K562 (cell line): ENCODE measurements around the gene PCDHGC4. TPM values are rescaled to one million over a fixed set of nuclear protein-coding genes. Genes with fewer than 3 reads are reported as not detected.

ENCODE experiments used
- ATAC-seq: fragments of 200-7000 bp; cut with Tn5 transposase; 3 replicates; pipeline ENCODE4 v1.9.1; 2020; ENCODE audit warnings: moderate library complexity
- BruUV-seq: library from RNA; stranded (reverse); fragments of 400-500 nt; replicated peaks from 2 replicates; lab custom pipeline; 2021; lab: Mats Ljungman, UMichigan
- CTCF ChIA-PET: fragments of 300-600 bp; formaldehyde crosslinking; extraction: SDS; loops from one replicate; lab custom pipeline; 2021; ENCODE audit warnings: low intra/inter-chr PET ratio; lab: Yijun Ruan, JAX
- POLR2A ChIA-PET: fragments of 300-600, 350-650 bp; sonication (Branson Sonifier 250); formaldehyde crosslinking; extraction: SDS; loops from one replicate; lab custom pipeline; 2021; ENCODE audit warnings: antibody characterized with exemption, inconsistent platforms; lab: Yijun Ruan, JAX
- DNase-seq, 4 experiments: peaks; one replicate each; pipeline versions ENCODE4 v3.0.0 to v3.0.0-alpha.2; 2011 to 2018; ENCODE audit warnings: low spot score in 3 of 4, mixed read lengths in 3 of 4; ENCODE audit errors: extremely low read depth in 1 of 4
- FAIRE-seq: peaks from 2 replicates; lab custom pipeline; 2011; peaks lifted over from hg19 to GRCh38; lab: Jason Lieb, UNC
- H2AFZ ChIP-seq: 2 replicates; pipeline ENCODE4 v1.6.0; 2011; ENCODE audit warnings: low read depth, low read length, control low read depth, inconsistent platforms
- H3K27ac ChIP-seq: fragments of 200-600 bp; 3 replicates; pipeline ENCODE4 v1.8.0; 2011; ENCODE audit warnings: low read depth, mild to moderate bottlenecking, control low read depth, inconsistent platforms, low read length, moderate library complexity, mixed read lengths; ENCODE audit errors: extremely low read depth
- H3K27me3 ChIP-seq, 2 experiments: fragments of 300-600 bp in 1 of 2; 2 replicates in 1 of 2; 3 replicates in 1 of 2; pipeline versions ENCODE4 v1.6.0 to v1.8.0; 2011; ENCODE audit warnings: inconsistent platforms in 2 of 2, low read length in 2 of 2, mild to moderate bottlenecking in 1 of 2, mixed read lengths in 1 of 2, moderate library complexity in 1 of 2; ENCODE audit not compliant: control insufficient read depth in 2 of 2, insufficient read depth in 2 of 2
- H3K36me3 ChIP-seq: fragments of 300-600 bp; 3 replicates; pipeline ENCODE4 v1.8.0; 2011; ENCODE audit warnings: mild to moderate bottlenecking, low read length, inconsistent platforms; ENCODE audit not compliant: control insufficient read depth, insufficient read depth
- H3K4me1 ChIP-seq, 2 experiments: fragments of 200-600 bp in 1 of 2; replicated peaks in 1 of 2; 2 replicates in 1 of 2; 3 replicates in 1 of 2; pipeline versions ENCODE4 v1.5.1 to v1.8.0; 2011; ENCODE audit warnings: inconsistent platforms in 2 of 2, low read length in 2 of 2, mild to moderate bottlenecking in 1 of 2, mixed read lengths in 1 of 2, moderate library complexity in 1 of 2; ENCODE audit not compliant: control insufficient read depth in 2 of 2, insufficient read depth in 2 of 2
- H3K4me2 ChIP-seq: 2 replicates; pipeline ENCODE4 v1.6.1; 2011; ENCODE audit warnings: low read length, control low read depth, inconsistent platforms, mixed read lengths; ENCODE audit not compliant: insufficient read depth
- H3K4me3 ChIP-seq: fragments of 200-600 bp; sonication (generic), shearing (Covaris generic); 2 replicates; pipeline ENCODE4 v1.5.1; 2016; ENCODE audit warnings: control low read depth, inconsistent platforms
- H3K79me2 ChIP-seq: fragments of 200-600 bp; 3 replicates; pipeline ENCODE4 v1.8.0; 2011; ENCODE audit warnings: low read length, inconsistent platforms; ENCODE audit not compliant: control insufficient read depth, insufficient read depth
- H3K9ac ChIP-seq, 2 experiments: 2 replicates each; pipeline versions ENCODE4 v1.6.0 to v1.6.1; 2011; ENCODE audit warnings: low read depth in 2 of 2, low read length in 2 of 2, control low read depth in 1 of 2, inconsistent platforms in 1 of 2, mild to moderate bottlenecking in 1 of 2, mixed read lengths in 1 of 2; ENCODE audit not compliant: insufficient read depth in 1 of 2
- H3K9me1 ChIP-seq: one replicate; pipeline ENCODE4 v1.6.0; 2011; ENCODE audit warnings: inconsistent platforms, mild to moderate bottlenecking, low read length, moderate library complexity; ENCODE audit not compliant: control insufficient read depth, insufficient read depth
- H3K9me3 ChIP-seq: replicated peaks from 2 replicates; pipeline ENCODE4 v1.5.1; 2011; ENCODE audit warnings: low read depth, low read length, inconsistent platforms; ENCODE audit not compliant: control insufficient read depth, insufficient read depth
- H4K20me1 ChIP-seq: replicated peaks from 2 replicates; pipeline ENCODE4 v1.6.1; 2011; ENCODE audit warnings: low read length, inconsistent platforms, mixed read lengths; ENCODE audit not compliant: control insufficient read depth, insufficient read depth
- GTF2A2 ChIP-seq: IDR thresholded peaks from 2 replicates; pipeline ENCODE4 v1.6.1; 2016; ENCODE audit warnings: mild to moderate bottlenecking, missing genetic modification characterization, missing compliant biosample characterization
- NR2F6 ChIP-seq: fragments of 450-650 bp; formaldehyde crosslinking; IDR thresholded peaks from 2 replicates; pipeline ENCODE4 v1.4.0; 2020; ENCODE audit warnings: mild to moderate bottlenecking
- PTBP1 ChIP-seq: fragments of 200-400 bp; formaldehyde crosslinking; IDR thresholded peaks from 2 replicates; pipeline ENCODE4 v1.6.1; 2017; ENCODE audit warnings: low read depth, low read length
- RFX7 ChIP-seq: fragments of 250-450 bp; sonication (Bioruptor Pico); IDR thresholded peaks from 2 replicates; pipeline ENCODE4 v1.5.1; 2021; ENCODE audit warnings: mild to moderate bottlenecking
- SIX5 ChIP-seq, 2 experiments: IDR thresholded peaks; 2 replicates each; pipeline ENCODE4 v1.6.1; 2011; ENCODE audit warnings: low read length in 2 of 2, borderline replicate concordance in 1 of 2, low read depth in 1 of 2, mild to moderate bottlenecking in 1 of 2, moderate library complexity in 1 of 2; ENCODE audit not compliant: insufficient read depth in 1 of 2
- TBL1XR1 ChIP-seq, 2 experiments: IDR thresholded peaks; 2 replicates each; pipeline ENCODE4 v1.6.1; 2012; ENCODE audit warnings: improper control_type of control experiment in 2 of 2, low read length in 2 of 2, mild to moderate bottlenecking in 1 of 2
- ZNF507 ChIP-seq: conservative IDR thresholded peaks from 2 replicates; pipeline ENCODE4 v1.6.1; 2017; ENCODE audit warnings: missing genetic modification characterization, missing compliant biosample characterization
- WGBS: fragments of 100-300 bp; shearing (Covaris generic); methylation state at CpG from one replicate; pipeline ENCODE4 v1.1.6; 2016; ENCODE audit warnings: low coverage, mixed read lengths; ENCODE audit not compliant: insufficient coverage; ENCODE audit errors: missing lambda C conversion rate; 5-methylcytosine and 5-hydroxymethylcytosine counted together
- in situ Hi-C: fragments of 300-500 bp; cut with MboI; formaldehyde crosslinking; loops from 4 replicates; pipeline ENCODE4 v1.15.0; 2018; ENCODE audit warnings: inconsistent platforms, mixed read lengths
- intact Hi-C: fragments of 100-400 bp; cut with micrococcal nuclease; formaldehyde crosslinking; loops from 2 replicates; pipeline ENCODE4 v1.14.2; 2022
- polyA plus RNA-seq, 8 experiments: library from polyadenylated mRNA; depleted of rRNA in 4 of 8; stranded (reverse) in 5 of 8; unstranded in 3 of 8; fragments of >200 nt; fragmentation: Nextera tagmentation in 2 of 8; fragmentation: Illumina TruSeq in 1 of 8; extraction: Ambion mirVana in 2 of 8; extraction: Trizol in 1 of 8; gene quantifications; 2 replicates each; pipeline versions ENCODE4 v1.2.1 to v1.2.3, GENCODE V29; 2011 to 2014; ENCODE audit warnings: inconsistent platforms in 1 of 8, missing spikeins in 1 of 8
- total RNA-seq, 7 experiments: library from RNA; depleted of rRNA in 6 of 7; stranded (reverse); fragments of >200 nt in 6 of 7; fragmentation: Illumina TruSeq in 2 of 7; extraction: Trizol in 2 of 7; gene quantifications; 2 replicates each; pipeline versions ENCODE4 v1.2.1 to v1.2.3, GENCODE V29; 2011 to 2021; ENCODE audit warnings: low replicate concordance in 1 of 7
- TF ChIP-seq, protein P1 (sequence below): sonication (generic); IDR thresholded peaks from 2 replicates; pipeline ENCODE4 v1.6.1; 2016
- TF ChIP-seq, protein P2 (sequence below): fragments of 450-650 bp; IDR thresholded peaks from 2 replicates; pipeline ENCODE4 v1.6.1; 2016; ENCODE audit warnings: low read depth

PCDHGC4 gene
- total and polyA plus RNA-seq, 9 of the 15 experiments (the other 6 are each of a cell fraction or from before 2014, with no cell fraction given), result 0.05 TPM; not detected in 8

DNA sequence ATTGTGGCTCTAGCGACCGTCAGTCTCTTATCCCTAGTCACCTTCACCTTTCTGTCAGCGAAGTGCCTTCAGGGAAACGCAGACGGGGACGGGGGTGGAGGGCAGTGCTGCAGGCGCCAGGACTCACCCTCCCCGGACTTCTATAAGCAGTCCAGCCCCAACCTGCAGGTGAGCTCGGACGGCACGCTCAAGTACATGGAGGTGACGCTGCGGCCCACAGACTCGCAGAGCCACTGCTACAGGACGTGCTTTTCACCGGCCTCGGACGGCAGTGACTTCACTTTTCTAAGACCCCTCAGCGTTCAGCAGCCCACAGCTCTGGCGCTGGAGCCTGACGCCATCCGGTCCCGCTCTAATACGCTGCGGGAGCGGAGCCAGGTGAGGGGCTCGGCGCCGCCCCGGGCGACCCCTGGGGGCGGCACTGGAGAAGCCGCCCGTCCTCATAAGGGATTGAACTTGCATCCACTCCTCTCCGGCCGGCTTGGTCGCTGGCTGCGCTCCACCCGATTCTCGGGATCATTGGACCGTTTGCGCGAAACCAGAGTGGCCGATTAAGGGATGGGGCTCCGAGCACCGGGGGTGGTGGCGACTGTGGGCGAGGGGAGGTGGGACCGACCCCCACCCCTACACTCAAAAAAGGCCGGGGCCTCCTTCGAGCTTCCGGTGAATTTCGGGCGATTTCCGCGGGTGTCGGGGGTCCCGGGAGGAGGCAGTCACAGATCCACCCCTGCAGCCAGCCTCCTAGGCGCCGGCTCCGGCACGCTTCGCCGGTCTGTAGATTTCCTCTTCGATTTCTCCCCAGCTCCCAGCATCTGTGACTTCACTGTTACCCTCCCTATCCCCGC lies 6.7 kb downstream of the PCDHGC4 start (continued):
- TF ChIP-seq, protein P1, sequence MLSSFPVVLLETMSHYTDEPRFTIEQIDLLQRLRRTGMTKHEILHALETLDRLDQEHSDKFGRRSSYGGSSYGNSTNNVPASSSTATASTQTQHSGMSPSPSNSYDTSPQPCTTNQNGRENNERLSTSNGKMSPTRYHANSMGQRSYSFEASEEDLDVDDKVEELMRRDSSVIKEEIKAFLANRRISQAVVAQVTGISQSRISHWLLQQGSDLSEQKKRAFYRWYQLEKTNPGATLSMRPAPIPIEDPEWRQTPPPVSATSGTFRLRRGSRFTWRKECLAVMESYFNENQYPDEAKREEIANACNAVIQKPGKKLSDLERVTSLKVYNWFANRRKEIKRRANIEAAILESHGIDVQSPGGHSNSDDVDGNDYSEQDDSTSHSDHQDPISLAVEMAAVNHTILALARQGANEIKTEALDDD, result no peak
- no peak for TF ChIP-seq SIX5 (IDR thresholded peaks at IDR 0.05; ENCODE audit: borderline replicate concordance in 1 of 2, insufficient read depth in 1 of 2, low read depth in 1 of 2, low read length in 2 of 2)

DNA sequence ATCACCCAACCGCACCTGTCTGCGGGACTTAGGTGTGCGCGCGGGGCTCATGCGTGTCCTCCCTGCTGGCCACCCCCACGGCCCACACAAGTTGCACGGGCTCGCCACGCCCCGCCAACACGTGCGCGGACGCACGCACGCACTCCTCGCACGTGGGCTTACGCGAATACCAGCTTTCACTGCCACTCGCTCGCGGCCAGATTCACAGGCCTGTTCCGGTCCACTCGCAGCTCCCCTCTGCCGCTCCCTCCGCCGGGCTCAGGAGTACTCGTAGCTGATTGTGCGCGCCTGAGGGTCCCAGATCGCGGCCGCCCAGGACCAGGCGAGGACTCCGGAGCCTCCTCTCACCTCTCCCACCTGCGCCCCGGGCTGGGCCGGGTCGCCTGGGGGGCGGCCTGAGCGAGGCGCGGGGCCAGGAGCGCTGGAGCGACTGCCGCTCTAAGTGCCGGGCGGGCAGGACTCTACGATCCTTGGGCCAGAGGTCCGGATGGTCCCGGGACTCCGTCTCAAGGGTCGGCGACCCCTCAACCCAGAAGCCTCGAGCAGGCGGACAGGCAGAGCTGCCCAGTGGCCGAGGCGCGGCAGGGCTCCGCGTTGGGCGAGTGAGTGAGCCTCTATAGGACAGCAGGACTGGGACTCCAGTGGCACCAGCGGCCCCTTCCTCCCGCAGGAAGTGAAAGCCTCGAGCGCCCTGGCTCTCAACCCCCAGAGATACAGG lies 7.5 kb downstream of the PCDHGC4 start:
- Histone ChIP-seq H3K4me2 (no peak overlapping the region), H3K9me3 (no peaks in the 10 kb centered on the region), H3K9ac (no peak overlapping the region), H2AFZ (no peak overlapping the region), H3K4me1 (peaks cover 0 to 15% of the 10 kb centered on the region in 2 experiments; a peak in 2 of 5 replicates), H3K9me1 (no peaks in the 10 kb centered on the region), H3K4me3 (no peak overlapping the region), H3K36me3 (no peaks in the 10 kb centered on the region), H4K20me1 (0 out of 2 replicates have a peak, but pooled peaks cover 5% of the 10 kb centered on the region), H3K27ac (no peak overlapping the region), H3K79me2 (no peaks in the 10 kb centered on the region), H3K27me3 (peaks cover 44 to 86% of the 10 kb centered on the region in 2 experiments)
- WGBS, result 16% methylated on average over 62 of the region's 68 CpGs
- no peak for FAIRE-seq
- in situ Hi-C loops, result no loop called here
- intact Hi-C loops, result no loop called here
- BruUV-seq, result no TSS peak
- no peak for DNase-seq
- ChIA-PET POLR2A (interaction anchor here (0.6 to 1.4 kb wide), 5 partner anchors 9 to 1076 kb away, joined by 3 to 5 read pairs (median 4); no protein-coding TSS in a partner anchor), CTCF (no interaction called here)
- no peak for ATAC-seq
- TF ChIP-seq GTF2A2 (no peak), NR2F6 (no peak), RFX7 (no peak), TBL1XR1 (IDR thresholded peaks at IDR 0.05; ENCODE audit: low read length in 2 of 2) (no peak), PTBP1 (no peak), ZNF507 (tag) (no peak)
- TF ChIP-seq, protein P2, sequence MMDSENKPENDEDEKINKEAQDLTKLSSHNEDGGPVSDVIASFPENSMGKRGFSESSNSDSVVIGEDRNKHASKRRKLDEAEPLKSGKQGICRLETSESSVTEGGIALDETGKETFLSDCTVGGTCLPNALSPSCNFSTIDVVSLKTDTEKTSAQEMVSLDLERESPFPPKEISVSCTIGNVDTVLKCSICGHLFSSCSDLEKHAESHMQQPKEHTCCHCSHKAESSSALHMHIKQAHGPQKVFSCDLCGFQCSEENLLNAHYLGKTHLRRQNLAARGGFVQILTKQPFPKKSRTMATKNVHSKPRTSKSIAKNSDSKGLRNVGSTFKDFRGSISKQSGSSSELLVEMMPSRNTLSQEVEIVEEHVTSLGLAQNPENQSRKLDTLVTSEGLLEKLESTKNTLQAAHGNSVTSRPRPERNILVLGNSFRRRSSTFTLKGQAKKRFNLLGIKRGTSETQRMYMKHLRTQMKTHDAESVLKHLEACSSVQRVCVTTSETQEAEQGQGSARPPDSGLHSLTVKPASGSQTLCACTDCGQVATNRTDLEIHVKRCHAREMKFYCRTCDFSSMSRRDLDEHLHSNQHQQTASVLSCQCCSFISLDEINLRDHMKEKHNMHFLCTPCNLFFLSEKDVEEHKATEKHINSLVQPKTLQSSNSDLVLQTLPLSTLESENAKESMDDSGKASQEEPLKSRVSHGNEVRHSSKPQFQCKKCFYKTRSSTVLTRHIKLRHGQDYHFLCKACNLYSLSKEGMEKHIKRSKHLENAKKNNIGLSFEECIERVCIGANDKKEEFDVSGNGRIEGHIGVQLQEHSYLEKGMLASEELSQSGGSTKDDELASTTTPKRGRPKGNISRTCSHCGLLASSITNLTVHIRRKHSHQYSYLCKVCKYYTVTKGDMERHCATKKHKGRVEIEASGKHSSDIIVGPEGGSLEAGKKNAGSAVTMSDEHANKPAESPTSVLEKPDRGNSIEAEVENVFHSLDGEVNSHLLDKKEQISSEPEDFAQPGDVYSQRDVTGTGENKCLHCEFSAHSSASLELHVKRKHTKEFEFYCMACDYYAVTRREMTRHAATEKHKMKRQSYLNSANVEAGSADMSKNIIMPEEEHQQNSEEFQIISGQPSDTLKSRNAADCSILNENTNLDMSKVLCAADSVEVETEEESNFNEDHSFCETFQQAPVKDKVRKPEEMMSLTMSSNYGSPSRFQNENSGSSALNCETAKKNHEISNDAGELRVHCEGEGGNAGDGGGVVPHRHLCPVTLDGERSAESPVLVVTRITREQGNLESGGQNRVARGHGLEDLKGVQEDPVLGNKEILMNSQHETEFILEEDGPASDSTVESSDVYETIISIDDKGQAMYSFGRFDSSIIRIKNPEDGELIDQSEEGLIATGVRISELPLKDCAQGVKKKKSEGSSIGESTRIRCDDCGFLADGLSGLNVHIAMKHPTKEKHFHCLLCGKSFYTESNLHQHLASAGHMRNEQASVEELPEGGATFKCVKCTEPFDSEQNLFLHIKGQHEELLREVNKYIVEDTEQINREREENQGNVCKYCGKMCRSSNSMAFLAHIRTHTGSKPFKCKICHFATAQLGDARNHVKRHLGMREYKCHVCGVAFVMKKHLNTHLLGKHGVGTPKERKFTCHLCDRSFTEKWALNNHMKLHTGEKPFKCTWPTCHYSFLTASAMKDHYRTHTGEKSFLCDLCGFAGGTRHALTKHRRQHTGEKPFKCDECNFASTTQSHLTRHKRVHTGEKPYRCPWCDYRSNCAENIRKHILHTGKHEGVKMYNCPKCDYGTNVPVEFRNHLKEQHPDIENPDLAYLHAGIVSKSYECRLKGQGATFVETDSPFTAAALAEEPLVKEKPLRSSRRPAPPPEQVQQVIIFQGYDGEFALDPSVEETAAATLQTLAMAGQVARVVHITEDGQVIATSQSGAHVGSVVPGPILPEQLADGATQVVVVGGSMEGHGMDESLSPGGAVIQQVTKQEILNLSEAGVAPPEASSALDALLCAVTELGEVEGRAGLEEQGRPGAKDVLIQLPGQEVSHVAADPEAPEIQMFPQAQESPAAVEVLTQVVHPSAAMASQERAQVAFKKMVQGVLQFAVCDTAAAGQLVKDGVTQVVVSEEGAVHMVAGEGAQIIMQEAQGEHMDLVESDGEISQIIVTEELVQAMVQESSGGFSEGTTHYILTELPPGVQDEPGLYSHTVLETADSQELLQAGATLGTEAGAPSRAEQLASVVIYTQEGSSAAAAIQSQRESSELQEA, result no peak
